K562 (cell line): Measurements from ENCODE around the gene MCOLN2. TPM values are rescaled to one million over a fixed set of nuclear protein-coding genes. Genes with fewer than 3 reads are reported as not detected.
A peak's percentile ranks its signal among the peaks of the same experiment; 100 is the strongest.

Experiments
- ATAC-seq: fragments of 200-7000 bp; cut with Tn5 transposase; 3 replicates; pipeline ENCODE4 v1.9.1; 2020; ENCODE audit warnings: moderate library complexity
- BruUV-seq: library from RNA; stranded (reverse); fragments of 400-500 nt; replicated peaks from 2 replicates; lab custom pipeline; 2021; lab: Mats Ljungman, UMichigan
- CTCF ChIA-PET: fragments of 300-600 bp; formaldehyde crosslinking; extraction: SDS; loops from one replicate; lab custom pipeline; 2021; ENCODE audit warnings: low intra/inter-chr PET ratio; lab: Yijun Ruan, JAX
- POLR2A ChIA-PET: fragments of 300-600, 350-650 bp; sonication (Branson Sonifier 250); formaldehyde crosslinking; extraction: SDS; loops from one replicate; lab custom pipeline; 2021; ENCODE audit warnings: antibody characterized with exemption, inconsistent platforms; lab: Yijun Ruan, JAX
- DNase-seq, 4 experiments: peaks; one replicate each; pipeline versions ENCODE4 v3.0.0 to v3.0.0-alpha.2; 2011 to 2018; ENCODE audit warnings: low spot score in 3 of 4, mixed read lengths in 3 of 4; ENCODE audit errors: extremely low read depth in 1 of 4
- FAIRE-seq: peaks from 2 replicates; lab custom pipeline; 2011; peaks lifted over from hg19 to GRCh38; lab: Jason Lieb, UNC
- H2AFZ ChIP-seq: 2 replicates; pipeline ENCODE4 v1.6.0; 2011; ENCODE audit warnings: low read depth, low read length, control low read depth, inconsistent platforms
- H3K27ac ChIP-seq: fragments of 200-600 bp; 3 replicates; pipeline ENCODE4 v1.8.0; 2011; ENCODE audit warnings: low read depth, mild to moderate bottlenecking, control low read depth, inconsistent platforms, low read length, moderate library complexity, mixed read lengths; ENCODE audit errors: extremely low read depth
- H3K27me3 ChIP-seq, 2 experiments: fragments of 300-600 bp in 1 of 2; 2 replicates in 1 of 2; 3 replicates in 1 of 2; pipeline versions ENCODE4 v1.6.0 to v1.8.0; 2011; ENCODE audit warnings: inconsistent platforms in 2 of 2, low read length in 2 of 2, mild to moderate bottlenecking in 1 of 2, mixed read lengths in 1 of 2, moderate library complexity in 1 of 2; ENCODE audit not compliant: control insufficient read depth in 2 of 2, insufficient read depth in 2 of 2
- H3K36me3 ChIP-seq: fragments of 300-600 bp; 3 replicates; pipeline ENCODE4 v1.8.0; 2011; ENCODE audit warnings: mild to moderate bottlenecking, low read length, inconsistent platforms; ENCODE audit not compliant: control insufficient read depth, insufficient read depth
- H3K4me1 ChIP-seq, 2 experiments: fragments of 200-600 bp in 1 of 2; replicated peaks in 1 of 2; 2 replicates in 1 of 2; 3 replicates in 1 of 2; pipeline versions ENCODE4 v1.5.1 to v1.8.0; 2011; ENCODE audit warnings: inconsistent platforms in 2 of 2, low read length in 2 of 2, mild to moderate bottlenecking in 1 of 2, mixed read lengths in 1 of 2, moderate library complexity in 1 of 2; ENCODE audit not compliant: control insufficient read depth in 2 of 2, insufficient read depth in 2 of 2
- H3K4me2 ChIP-seq: 2 replicates; pipeline ENCODE4 v1.6.1; 2011; ENCODE audit warnings: low read length, control low read depth, inconsistent platforms, mixed read lengths; ENCODE audit not compliant: insufficient read depth
- H3K4me3 ChIP-seq: fragments of 200-600 bp; sonication (generic), shearing (Covaris generic); 2 replicates; pipeline ENCODE4 v1.5.1; 2016; ENCODE audit warnings: control low read depth, inconsistent platforms
- H3K79me2 ChIP-seq: fragments of 200-600 bp; 3 replicates; pipeline ENCODE4 v1.8.0; 2011; ENCODE audit warnings: low read length, inconsistent platforms; ENCODE audit not compliant: control insufficient read depth, insufficient read depth
- H3K9ac ChIP-seq, 2 experiments: 2 replicates each; pipeline versions ENCODE4 v1.6.0 to v1.6.1; 2011; ENCODE audit warnings: low read depth in 2 of 2, low read length in 2 of 2, control low read depth in 1 of 2, inconsistent platforms in 1 of 2, mild to moderate bottlenecking in 1 of 2, mixed read lengths in 1 of 2; ENCODE audit not compliant: insufficient read depth in 1 of 2
- H3K9me1 ChIP-seq: one replicate; pipeline ENCODE4 v1.6.0; 2011; ENCODE audit warnings: inconsistent platforms, mild to moderate bottlenecking, low read length, moderate library complexity; ENCODE audit not compliant: control insufficient read depth, insufficient read depth
- H3K9me3 ChIP-seq: replicated peaks from 2 replicates; pipeline ENCODE4 v1.5.1; 2011; ENCODE audit warnings: low read depth, low read length, inconsistent platforms; ENCODE audit not compliant: control insufficient read depth, insufficient read depth
- H4K20me1 ChIP-seq: replicated peaks from 2 replicates; pipeline ENCODE4 v1.6.1; 2011; ENCODE audit warnings: low read length, inconsistent platforms, mixed read lengths; ENCODE audit not compliant: control insufficient read depth, insufficient read depth
- ARID2 ChIP-seq: fragments of 450-650 bp; IDR thresholded peaks from 2 replicates; pipeline ENCODE4 v1.6.1; 2017; ENCODE audit warnings: antibody characterized with exemption, mild to moderate bottlenecking
- ARNT ChIP-seq, 2 experiments: fragments of 450-650 bp; IDR thresholded peaks; 2 replicates each; pipeline ENCODE4 v1.6.1; 2016; ENCODE audit warnings: mild to moderate bottlenecking in 1 of 2
- ATF7 ChIP-seq: fragments of 450-650 bp; IDR thresholded peaks from 2 replicates; pipeline ENCODE4 v1.7.1; 2014; ENCODE audit warnings: mild to moderate bottlenecking, moderate library complexity
- HDAC3 ChIP-seq: fragments of 450-650 bp; IDR thresholded peaks from 2 replicates; pipeline ENCODE4 v1.6.1; 2018; ENCODE audit warnings: borderline replicate concordance, mild to moderate bottlenecking, moderate library complexity; ENCODE audit not compliant: partially characterized antibody
- HIVEP1 ChIP-seq: fragments of 250-450 bp; sonication (Bioruptor Pico); IDR thresholded peaks from 2 replicates; pipeline ENCODE4 v1.4.0; 2020; ENCODE audit warnings: mild to moderate bottlenecking
- RAD21 ChIP-seq, 2 experiments: fragments of 250-450 bp in 1 of 2; fragments of 450-650 bp in 1 of 2; sonication (Bioruptor Pico) in 1 of 2; formaldehyde crosslinking in 1 of 2; IDR thresholded peaks in 1 of 2; conservative IDR thresholded peaks in 1 of 2; 2 replicates each; pipeline versions ENCODE4 v1.4.0 to v1.8.0; 2020 to 2022; ENCODE audit warnings: mild to moderate bottlenecking in 2 of 2, moderate library complexity in 1 of 2
- SIN3B ChIP-seq: fragments of 450-650 bp; IDR thresholded peaks from 2 replicates; pipeline ENCODE4 v1.6.1; 2017; ENCODE audit warnings: low read depth, mild to moderate bottlenecking, moderate library complexity
- TCFL5 ChIP-seq: fragments of 250-450 bp; sonication (Bioruptor Pico); conservative IDR thresholded peaks from 2 replicates; pipeline ENCODE4 v1.6.1; 2021; ENCODE audit warnings: mild to moderate bottlenecking, moderate library complexity, matching md5 sums
- TOE1 ChIP-seq, 2 experiments: fragments of 450-650 bp in 1 of 2; sonication (generic) in 1 of 2; formaldehyde crosslinking in 1 of 2; IDR thresholded peaks; 2 replicates each; pipeline versions ENCODE4 v1.7.1 to v1.8.0; 2016 to 2022; ENCODE audit warnings: borderline replicate concordance in 2 of 2, mild to moderate bottlenecking in 2 of 2, antibody characterized with exemption in 1 of 2, inconsistent platforms in 1 of 2, low read depth in 1 of 2, missing genetic modification reagents in 1 of 2, moderate library complexity in 1 of 2
- ZEB2 ChIP-seq: fragments of 450-650 bp; IDR thresholded peaks from 2 replicates; pipeline ENCODE4 v1.6.1; 2016
- WGBS: fragments of 100-300 bp; shearing (Covaris generic); methylation state at CpG from one replicate; pipeline ENCODE4 v1.1.6; 2016; ENCODE audit warnings: low coverage, mixed read lengths; ENCODE audit not compliant: insufficient coverage; ENCODE audit errors: missing lambda C conversion rate; 5-methylcytosine and 5-hydroxymethylcytosine counted together
- in situ Hi-C: fragments of 300-500 bp; cut with MboI; formaldehyde crosslinking; loops from 4 replicates; pipeline ENCODE4 v1.15.0; 2018; ENCODE audit warnings: inconsistent platforms, mixed read lengths
- intact Hi-C: fragments of 100-400 bp; cut with micrococcal nuclease; formaldehyde crosslinking; loops from 2 replicates; pipeline ENCODE4 v1.14.2; 2022
- polyA plus RNA-seq, 8 experiments: library from polyadenylated mRNA; depleted of rRNA in 4 of 8; stranded (reverse) in 5 of 8; unstranded in 3 of 8; fragments of >200 nt; fragmentation: Nextera tagmentation in 2 of 8; fragmentation: Illumina TruSeq in 1 of 8; extraction: Ambion mirVana in 2 of 8; extraction: Trizol in 1 of 8; gene quantifications; 2 replicates each; pipeline versions ENCODE4 v1.2.1 to v1.2.3, GENCODE V29; 2011 to 2014; ENCODE audit warnings: inconsistent platforms in 1 of 8, missing spikeins in 1 of 8
- total RNA-seq, 7 experiments: library from RNA; depleted of rRNA in 6 of 7; stranded (reverse); fragments of >200 nt in 6 of 7; fragmentation: Illumina TruSeq in 2 of 7; extraction: Trizol in 2 of 7; gene quantifications; 2 replicates each; pipeline versions ENCODE4 v1.2.1 to v1.2.3, GENCODE V29; 2011 to 2021; ENCODE audit warnings: low replicate concordance in 1 of 7
- TF ChIP-seq, protein P1 (sequence below): fragments of 200-800 bp; sonication (Bioruptor generic); IDR thresholded peaks from 2 replicates; pipeline ENCODE4 v1.6.1; 2017; ENCODE audit warnings: missing genetic modification characterization, missing compliant biosample characterization
- TF ChIP-seq, protein P2 (sequence below), 2 experiments: fragments of 450-650 bp; IDR thresholded peaks; 2 replicates each; pipeline ENCODE4 v1.6.1; 2018; ENCODE audit warnings: mild to moderate bottlenecking in 2 of 2, low read depth in 1 of 2; ENCODE audit not compliant: partially characterized antibody in 2 of 2

MCOLN2 gene
- total and polyA plus RNA-seq, 9 of the 15 experiments (the other 6 are each of a cell fraction or from before 2014, with no cell fraction given): 0.18 TPM; not detected in 8

DNA sequence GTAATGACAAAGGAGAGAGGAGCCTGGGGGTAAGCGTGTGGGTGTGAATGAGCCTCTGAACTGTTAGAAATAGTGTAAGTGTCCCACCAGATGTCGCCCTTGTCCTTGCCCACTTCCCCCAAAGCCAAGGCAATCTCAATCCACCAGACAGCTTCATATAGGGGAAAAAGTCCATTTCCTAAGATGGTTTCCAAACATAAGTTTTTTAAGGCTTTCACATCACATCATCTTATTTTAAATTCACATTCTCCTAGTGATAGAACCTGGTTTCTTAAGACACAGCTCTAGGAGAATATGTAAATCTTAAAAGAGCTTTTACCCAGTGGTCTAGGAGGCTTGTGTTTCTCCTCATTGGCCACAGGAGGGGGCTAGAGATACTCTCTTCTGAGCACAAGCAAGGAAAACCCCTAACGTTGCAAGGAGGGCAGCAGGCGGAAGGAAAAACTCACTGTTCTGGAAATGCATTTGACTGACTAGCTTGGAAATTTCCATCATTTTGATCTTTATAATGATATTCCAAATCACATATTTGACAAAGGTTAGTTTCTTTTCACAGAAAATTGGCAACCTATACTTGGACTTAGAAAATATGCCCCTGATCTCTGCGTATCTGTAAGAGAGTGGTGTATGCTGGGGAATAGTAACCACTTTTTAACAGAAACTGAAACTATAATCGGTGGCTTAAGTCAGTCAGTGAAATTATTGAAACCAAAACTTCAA, 52.0 kb downstream of the MCOLN2 start:
- Histone ChIP-seq H3K27ac (no peak overlapping the region; the same call in 2 of the 3 replicates), H3K79me2 (no peaks in the 10 kb centered on the region), H3K4me1 (no peaks in the 10 kb centered on the region; a peak in 1 of 5 replicates), H3K4me3 (no peak overlapping the region), H3K9me3 (no peaks in the 10 kb centered on the region), H3K27me3 (peaks cover 14 to 21% of the 10 kb centered on the region in 2 experiments; a peak in 4 of 5 replicates), H4K20me1 (no peaks in the 10 kb centered on the region), H3K9ac (no peak overlapping the region), H3K4me2 (no peak overlapping the region), H2AFZ (peak overlapping the region; percentile 90), H3K36me3 (no peaks in the 10 kb centered on the region), H3K9me1 (no peaks in the 10 kb centered on the region)
- peak; percentile 88 for FAIRE-seq
- ATAC-seq: peak; percentile 96
- ChIA-PET POLR2A (no interaction called here), CTCF (interaction anchor here (0.6 to 3.2 kb wide), 13 partner anchors 58 to 791 kb away, joined by 3 to 30 read pairs (median 3); partner anchors contain the start of genes BCL10 and C1orf52)
- no TSS peak for BruUV-seq
- DNase-seq: peak; percentile 67 to 90 (median 70)
- in situ Hi-C loops (loop anchor here (5.0 to 25.0 kb wide), 2 partner anchors 312 to 1033 kb away; partner anchors contain the start of gene C1orf52), intact Hi-C loops (loop anchor here (1.0 to 10.0 kb wide), 6 partner anchors 52 to 750 kb away; partner anchors contain the start of genes C1orf52 and MCOLN2)
- 20% methylated on average over 6 of the region's 6 CpGs for WGBS
- TF ChIP-seq TOE1 (IDR thresholded peaks at IDR 0.05; ENCODE audit: borderline replicate concordance) (0 out of 2 replicates have a peak, but pooled peaks have one; percentile 23), TOE1 (CRISPR knock-in tag; IDR thresholded peaks at IDR 0.05; ENCODE audit: borderline replicate concordance, low read depth) (no peak), HIVEP1 (CRISPR knock-in tag) (no peak), ARNT (IDR thresholded peaks at IDR 0.05) (peak in 1 of 2 experiments; percentile 73; a peak in 1 of 4 replicates), HDAC3 (no peak), ATF7 (peak; percentile 23; the same call in 1 of the 2 replicates), TCFL5 (no peak), SIN3B (no peak), RAD21 (CRISPR knock-in tag; conservative IDR thresholded peaks at IDR 0.05 in 1 of 2, IDR thresholded peaks at IDR 0.05 in 1 of 2) (peak; percentile 87 to 94), ARID2 (peak; percentile 73), ZEB2 (0 out of 2 replicates have a peak, but pooled peaks have one; percentile 29)
- TF ChIP-seq, protein P1, sequence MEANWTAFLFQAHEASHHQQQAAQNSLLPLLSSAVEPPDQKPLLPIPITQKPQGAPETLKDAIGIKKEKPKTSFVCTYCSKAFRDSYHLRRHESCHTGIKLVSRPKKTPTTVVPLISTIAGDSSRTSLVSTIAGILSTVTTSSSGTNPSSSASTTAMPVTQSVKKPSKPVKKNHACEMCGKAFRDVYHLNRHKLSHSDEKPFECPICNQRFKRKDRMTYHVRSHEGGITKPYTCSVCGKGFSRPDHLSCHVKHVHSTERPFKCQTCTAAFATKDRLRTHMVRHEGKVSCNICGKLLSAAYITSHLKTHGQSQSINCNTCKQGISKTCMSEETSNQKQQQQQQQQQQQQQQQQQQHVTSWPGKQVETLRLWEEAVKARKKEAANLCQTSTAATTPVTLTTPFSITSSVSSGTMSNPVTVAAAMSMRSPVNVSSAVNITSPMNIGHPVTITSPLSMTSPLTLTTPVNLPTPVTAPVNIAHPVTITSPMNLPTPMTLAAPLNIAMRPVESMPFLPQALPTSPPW (CRISPR knock-in tag): 0 out of 2 replicates have a peak, but pooled peaks have one; percentile 14
- TF ChIP-seq, protein P2, sequence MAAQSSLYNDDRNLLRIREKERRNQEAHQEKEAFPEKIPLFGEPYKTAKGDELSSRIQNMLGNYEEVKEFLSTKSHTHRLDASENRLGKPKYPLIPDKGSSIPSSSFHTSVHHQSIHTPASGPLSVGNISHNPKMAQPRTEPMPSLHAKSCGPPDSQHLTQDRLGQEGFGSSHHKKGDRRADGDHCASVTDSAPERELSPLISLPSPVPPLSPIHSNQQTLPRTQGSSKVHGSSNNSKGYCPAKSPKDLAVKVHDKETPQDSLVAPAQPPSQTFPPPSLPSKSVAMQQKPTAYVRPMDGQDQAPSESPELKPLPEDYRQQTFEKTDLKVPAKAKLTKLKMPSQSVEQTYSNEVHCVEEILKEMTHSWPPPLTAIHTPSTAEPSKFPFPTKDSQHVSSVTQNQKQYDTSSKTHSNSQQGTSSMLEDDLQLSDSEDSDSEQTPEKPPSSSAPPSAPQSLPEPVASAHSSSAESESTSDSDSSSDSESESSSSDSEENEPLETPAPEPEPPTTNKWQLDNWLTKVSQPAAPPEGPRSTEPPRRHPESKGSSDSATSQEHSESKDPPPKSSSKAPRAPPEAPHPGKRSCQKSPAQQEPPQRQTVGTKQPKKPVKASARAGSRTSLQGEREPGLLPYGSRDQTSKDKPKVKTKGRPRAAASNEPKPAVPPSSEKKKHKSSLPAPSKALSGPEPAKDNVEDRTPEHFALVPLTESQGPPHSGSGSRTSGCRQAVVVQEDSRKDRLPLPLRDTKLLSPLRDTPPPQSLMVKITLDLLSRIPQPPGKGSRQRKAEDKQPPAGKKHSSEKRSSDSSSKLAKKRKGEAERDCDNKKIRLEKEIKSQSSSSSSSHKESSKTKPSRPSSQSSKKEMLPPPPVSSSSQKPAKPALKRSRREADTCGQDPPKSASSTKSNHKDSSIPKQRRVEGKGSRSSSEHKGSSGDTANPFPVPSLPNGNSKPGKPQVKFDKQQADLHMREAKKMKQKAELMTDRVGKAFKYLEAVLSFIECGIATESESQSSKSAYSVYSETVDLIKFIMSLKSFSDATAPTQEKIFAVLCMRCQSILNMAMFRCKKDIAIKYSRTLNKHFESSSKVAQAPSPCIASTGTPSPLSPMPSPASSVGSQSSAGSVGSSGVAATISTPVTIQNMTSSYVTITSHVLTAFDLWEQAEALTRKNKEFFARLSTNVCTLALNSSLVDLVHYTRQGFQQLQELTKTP (IDR thresholded peaks at IDR 0.05; ENCODE audit: low read depth in 1 of 2, partially characterized antibody in 2 of 2): peak in 1 of 2 experiments; percentile 37
